ENCODE results near the gene AURKA. TPM values are rescaled to one million over a fixed set of nuclear protein-coding genes. Genes with fewer than 3 reads are reported as not detected.
"Not testable (repeated sequence)": the region's sequence is repeated elsewhere in the genome, so short reads cannot be mapped to it uniquely, and the experiment has no call there.

AURKA gene
- total RNA-seq, 1 donor from 2014 or later = 12.3 TPM

GRCh38 chr20:56422076-56422823, 30.2 kb upstream of the AURKA start:
- DNase-seq (ENCODE audit: low spot score) = peak; percentile 36

GRCh38 chr20:56420940-56421688, 29.1 kb upstream of the AURKA start:
- no peak for DNase-seq (ENCODE audit: low spot score)

DNA sequence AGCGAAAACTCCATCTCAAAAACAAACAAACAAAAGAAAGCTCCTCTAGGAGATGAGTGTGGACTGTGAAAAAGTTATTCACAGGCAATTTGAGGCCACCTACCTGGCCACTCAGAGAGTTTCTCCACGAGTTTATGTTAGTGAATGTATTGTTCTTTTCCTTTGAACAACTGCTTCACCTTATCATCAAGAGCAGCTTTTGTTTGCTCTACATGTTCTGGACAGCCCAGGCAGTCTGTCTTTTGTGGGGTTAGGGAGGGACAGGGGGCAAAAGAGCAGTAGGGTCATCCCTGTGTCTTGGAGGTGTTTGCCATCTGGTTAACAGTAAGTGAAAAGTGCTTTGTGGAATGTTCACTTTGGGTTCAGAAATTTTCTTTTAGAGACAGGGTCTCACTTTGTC, 28.0 kb upstream of the AURKA start:
- no peak for DNase-seq (ENCODE audit: low spot score)

DNA sequence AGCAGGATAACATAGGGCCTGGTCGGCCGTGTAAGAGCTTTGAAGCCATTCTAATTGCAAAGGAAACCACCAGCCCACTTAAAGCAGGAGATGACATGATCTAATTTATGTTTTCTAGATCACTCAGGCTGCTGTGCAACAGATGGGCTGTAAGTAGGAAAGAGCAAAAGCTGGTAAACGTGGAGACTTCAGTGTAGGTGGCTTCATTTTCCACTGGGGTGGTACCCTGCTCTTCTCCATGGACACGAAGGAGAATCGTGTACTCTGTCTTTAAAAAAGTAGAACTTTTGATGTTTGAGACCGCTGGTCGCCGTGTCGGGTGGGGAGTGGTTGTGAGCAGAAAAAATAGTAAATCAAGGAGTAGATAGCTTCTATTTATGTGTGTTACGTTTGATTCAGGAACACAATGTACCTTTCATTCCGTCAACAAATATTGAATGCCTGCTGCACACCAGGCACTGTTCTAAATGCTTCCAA, 26.4 kb upstream of the AURKA start:
- no peak for DNase-seq (ENCODE audit: low spot score)

GRCh38 chr20:56417911-56418310, 25.9 kb upstream of the AURKA start:
- no peak for DNase-seq (ENCODE audit: low spot score)

GRCh38 chr20:56417402-56417801, 25.4 kb upstream of the AURKA start:
- DNase-seq (ENCODE audit: low spot score) = no peak

DNA sequence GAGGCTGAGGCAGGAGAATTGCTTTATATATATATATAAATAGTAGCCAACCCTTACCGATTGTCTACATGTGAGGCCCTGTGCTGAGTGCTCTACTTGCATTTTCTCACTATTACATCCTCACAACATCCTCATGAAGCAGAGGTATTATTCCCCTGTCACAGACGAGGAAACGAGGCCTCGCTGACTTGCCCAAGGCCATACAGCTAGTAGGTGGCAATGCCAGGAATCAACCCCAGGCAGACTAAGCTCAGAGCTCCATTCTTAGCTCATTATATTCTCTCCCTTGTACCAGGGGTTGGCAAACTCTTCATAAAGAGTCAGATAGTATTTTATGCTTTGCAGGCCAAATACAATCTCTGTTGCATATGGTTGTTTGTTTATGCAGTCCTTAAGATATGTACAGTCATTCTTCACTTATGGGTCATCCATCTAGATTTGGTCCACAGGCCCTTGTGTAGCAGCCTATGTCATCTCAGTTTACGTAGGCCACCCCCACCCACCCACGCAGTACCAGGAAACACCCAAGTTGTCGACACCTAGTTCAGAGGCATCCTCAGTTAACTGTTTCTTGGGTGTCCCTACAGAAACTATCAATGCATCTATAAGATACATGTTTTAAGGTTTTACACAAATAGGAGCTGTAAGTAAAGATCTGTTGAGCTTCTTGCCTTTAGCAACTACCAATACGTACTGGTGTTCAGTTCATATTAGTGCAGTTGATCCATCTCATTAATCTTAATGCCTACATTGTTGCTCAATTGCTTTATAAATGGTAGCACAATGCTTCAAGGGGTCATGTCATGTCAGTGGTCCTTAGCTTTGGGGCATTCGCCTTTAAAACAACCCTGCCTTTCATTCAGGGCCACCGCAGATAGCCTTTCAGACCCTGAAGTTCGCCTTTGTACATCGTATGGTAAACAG, 23.1 kb upstream of the AURKA start:
- DNase-seq (ENCODE audit: low spot score) = no peak

GRCh38 chr20:56412949-56413348, 20.9 kb upstream of the AURKA start:
- DNase-seq (ENCODE audit: low spot score) = no peak

DNA sequence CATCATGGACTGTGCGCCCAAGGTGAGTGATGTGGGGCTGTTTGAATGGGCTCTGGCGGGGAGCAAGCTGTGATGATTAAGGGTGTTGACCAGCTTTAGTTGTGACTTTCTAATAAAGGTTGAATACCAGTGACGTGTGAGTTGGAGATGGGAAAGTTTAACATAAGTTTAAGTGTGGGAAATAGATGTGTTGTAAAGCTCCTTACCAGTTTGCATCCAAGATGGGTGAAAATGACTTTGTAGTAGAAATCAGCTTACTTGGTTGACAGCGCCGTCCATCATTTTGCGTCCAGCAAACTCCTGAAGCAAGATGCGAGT, 20.4 kb upstream of the AURKA start:
- no peak for DNase-seq (ENCODE audit: low spot score)

DNA sequence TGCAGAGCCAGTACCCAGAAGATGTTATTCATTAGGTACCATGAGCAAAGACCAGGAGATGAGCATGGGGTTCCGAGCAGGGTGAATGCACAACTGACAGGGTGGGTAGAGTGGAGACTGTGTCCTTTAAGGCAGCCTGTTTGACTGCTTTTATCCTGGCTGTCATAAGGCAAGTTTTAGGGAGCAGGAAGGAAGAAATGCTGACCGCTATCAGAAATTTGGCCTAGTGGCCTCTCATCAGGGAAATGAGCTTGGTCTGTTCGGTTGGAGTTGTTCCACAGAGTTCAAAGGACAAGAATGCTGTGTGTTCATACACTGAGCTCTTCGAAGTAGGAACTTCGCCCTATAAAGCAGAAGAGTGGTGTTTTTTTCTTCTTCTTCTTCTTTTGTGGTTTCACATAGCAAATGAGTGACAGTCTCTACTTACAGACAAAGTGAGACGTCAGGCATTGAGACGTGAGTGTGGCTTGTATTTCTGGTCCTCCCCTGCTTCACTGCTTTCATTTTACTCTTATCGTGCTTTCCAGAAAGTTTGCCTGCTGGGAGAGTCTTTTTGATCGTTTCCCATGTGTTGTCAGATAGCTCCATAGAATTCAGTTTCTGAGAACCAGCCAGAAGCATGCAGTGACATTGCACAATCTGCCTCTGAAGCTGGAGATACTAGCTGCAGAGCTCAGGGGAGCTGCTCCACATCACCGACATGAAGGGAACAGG, 19.9 kb upstream of the AURKA start, which contains the start of gene CASS4:
Gene CASS4 (plus strand): TSS at position 502 of the 714 bp plus-strand sequence. CDS start 199 bp downstream, at position 701.
- DNase-seq (ENCODE audit: low spot score) = peak; percentile 75

GRCh38 chr20:56411287-56411686, 19.3 kb upstream of the AURKA start:
- not testable (repeated sequence) for DNase-seq (ENCODE audit: low spot score)

GRCh38 chr20:56409956-56410355, 17.9 kb upstream of the AURKA start:
- peak; percentile 48 for DNase-seq (ENCODE audit: low spot score)

GRCh38 chr20:56409521-56409920, 17.5 kb upstream of the AURKA start:
- DNase-seq (ENCODE audit: low spot score) = peak; percentile 54

GRCh38 chr20:56406910-56407309, 14.9 kb upstream of the AURKA start:
- no peak for DNase-seq (ENCODE audit: low spot score)

DNA sequence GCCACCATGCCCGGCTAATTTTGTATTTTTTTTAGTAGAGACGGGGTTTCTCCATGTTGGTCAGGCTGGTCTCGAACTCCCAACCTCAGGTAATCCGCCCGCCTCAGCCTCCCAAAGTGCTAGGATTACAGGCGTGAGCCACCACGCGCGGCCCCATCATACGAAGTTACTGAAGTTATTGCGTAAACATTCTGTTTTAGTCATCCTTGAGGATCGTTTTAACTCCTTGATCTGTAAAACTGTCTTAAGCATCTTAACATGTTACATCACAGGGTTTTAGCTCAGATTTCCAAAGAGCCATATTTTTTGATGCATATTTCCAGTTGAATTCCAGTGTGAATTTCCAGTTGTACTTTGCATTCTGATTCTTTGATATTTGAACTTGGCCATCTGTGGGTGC, 13.3 kb upstream of the AURKA start:
- not testable (repeated sequence) for DNase-seq (ENCODE audit: low spot score)

- no peak for DNase-seq (ENCODE audit: low spot score)
Measured at GRCh38 chr20:56403465-56403864, 11.4 kb upstream of the AURKA start.

GRCh38 chr20:56400001-56400640, 8.1 kb upstream of the AURKA start:
- peak; percentile 62 for DNase-seq (ENCODE audit: low spot score)

GRCh38 chr20:56395166-56395565, 3.2 kb upstream of the AURKA start:
- DNase-seq (ENCODE audit: low spot score) = peak; percentile 42

DNA sequence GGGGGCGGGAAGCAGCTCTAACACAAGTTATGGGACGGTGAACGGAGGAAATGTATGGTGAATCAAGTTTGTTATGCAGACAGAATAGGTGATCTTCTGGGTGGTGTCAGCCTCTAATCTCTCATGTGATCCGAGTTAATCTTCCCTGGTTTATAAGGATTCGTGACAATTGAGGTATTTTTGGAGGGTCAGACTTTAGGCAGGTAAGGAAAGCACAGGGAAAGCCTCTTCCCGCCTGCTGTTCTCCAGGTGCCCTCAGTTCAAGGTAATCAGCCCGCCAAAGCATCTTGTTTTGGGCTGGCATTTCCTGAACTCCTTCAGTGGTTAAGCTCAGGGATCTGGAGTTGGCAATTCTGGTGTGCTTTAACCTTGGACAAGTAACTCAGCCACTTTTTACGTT, 1.6 kb upstream of the AURKA start:
- no peak for DNase-seq (ENCODE audit: low spot score)

DNA sequence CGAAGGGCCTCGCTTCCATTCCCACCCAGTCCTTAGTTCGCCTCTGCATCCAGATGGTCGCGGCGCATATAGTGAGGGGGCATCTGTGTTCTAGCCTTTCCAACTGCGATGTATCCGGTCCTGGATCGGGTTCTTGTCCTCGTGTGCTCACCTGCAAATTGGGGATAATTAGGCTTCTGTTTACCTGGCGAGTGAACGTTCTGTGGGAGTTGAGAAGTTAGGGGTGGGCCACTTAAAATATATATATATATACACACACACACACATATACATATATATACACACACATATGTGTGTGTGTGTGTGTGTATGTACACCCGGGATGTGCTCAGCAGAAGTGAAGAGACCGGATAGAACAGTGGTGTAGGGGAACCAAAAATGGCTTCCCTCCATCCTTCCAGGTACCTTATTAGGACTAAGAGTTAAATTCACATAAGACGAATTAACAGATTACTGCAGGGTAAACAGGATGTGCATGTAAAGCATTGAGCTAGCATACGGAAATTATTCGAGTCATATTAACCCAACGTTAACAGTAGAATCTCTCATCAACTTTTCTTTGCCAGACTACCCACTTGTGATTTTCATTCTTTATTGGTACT, 967 bp upstream of the AURKA start:
- DNase-seq (ENCODE audit: low spot score) = no peak

Data from umbilical cord (tissue), 2 donors.